Measurements from ENCODE around the gene SMG6. TPM values are rescaled to one million over a fixed set of nuclear protein-coding genes. Genes with fewer than 3 reads are reported as not detected.

The SMG6 gene
- total and polyA plus RNA-seq, 2 of the 13 experiments (the other 11 are each of a cell fraction or from before 2014, with no cell fraction given), result 4.6 to 14.6 TPM

DNA sequence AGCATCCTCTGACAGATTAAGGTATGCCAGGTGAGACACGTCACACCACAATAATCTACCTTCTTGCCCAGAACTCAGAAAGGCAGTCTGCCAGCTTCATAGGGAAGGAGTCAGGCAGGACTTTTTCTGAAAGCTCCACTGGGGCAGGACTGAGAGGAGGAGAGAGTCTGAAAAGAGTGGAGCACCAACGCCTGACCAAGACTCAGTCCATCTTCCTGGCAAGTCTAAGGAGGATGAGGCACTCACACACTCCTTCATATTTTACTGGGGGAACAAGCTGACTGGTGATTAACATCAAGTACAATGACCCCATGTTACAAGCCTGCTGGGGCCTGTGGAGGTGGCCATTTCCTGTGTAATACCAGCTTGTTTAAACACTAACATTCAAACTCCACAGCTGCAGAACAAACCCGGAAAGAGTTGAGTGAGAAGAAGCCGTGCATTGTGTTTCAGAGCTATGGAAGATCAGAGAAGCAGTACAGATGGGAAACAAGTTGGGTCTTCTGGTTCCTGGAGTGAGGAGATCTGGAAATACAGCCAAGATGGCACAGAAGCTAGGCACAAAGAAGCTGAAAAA is 126.3 kb downstream of the SMG6 start (continued):
- TF ChIP-seq, protein P1, sequence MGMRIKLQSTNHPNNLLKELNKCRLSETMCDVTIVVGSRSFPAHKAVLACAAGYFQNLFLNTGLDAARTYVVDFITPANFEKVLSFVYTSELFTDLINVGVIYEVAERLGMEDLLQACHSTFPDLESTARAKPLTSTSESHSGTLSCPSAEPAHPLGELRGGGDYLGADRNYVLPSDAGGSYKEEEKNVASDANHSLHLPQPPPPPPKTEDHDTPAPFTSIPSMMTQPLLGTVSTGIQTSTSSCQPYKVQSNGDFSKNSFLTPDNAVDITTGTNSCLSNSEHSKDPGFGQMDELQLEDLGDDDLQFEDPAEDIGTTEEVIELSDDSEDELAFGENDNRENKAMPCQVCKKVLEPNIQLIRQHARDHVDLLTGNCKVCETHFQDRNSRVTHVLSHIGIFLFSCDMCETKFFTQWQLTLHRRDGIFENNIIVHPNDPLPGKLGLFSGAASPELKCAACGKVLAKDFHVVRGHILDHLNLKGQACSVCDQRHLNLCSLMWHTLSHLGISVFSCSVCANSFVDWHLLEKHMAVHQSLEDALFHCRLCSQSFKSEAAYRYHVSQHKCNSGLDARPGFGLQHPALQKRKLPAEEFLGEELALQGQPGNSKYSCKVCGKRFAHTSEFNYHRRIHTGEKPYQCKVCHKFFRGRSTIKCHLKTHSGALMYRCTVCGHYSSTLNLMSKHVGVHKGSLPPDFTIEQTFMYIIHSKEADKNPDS (CRISPR knock-in tag; IDR thresholded peaks at IDR 0.05), result no peak
- no peak for TF ChIP-seq PHB2 (IDR thresholded peaks at IDR 0.05; ENCODE audit: partially characterized antibody)
- TF ChIP-seq, protein P2, sequence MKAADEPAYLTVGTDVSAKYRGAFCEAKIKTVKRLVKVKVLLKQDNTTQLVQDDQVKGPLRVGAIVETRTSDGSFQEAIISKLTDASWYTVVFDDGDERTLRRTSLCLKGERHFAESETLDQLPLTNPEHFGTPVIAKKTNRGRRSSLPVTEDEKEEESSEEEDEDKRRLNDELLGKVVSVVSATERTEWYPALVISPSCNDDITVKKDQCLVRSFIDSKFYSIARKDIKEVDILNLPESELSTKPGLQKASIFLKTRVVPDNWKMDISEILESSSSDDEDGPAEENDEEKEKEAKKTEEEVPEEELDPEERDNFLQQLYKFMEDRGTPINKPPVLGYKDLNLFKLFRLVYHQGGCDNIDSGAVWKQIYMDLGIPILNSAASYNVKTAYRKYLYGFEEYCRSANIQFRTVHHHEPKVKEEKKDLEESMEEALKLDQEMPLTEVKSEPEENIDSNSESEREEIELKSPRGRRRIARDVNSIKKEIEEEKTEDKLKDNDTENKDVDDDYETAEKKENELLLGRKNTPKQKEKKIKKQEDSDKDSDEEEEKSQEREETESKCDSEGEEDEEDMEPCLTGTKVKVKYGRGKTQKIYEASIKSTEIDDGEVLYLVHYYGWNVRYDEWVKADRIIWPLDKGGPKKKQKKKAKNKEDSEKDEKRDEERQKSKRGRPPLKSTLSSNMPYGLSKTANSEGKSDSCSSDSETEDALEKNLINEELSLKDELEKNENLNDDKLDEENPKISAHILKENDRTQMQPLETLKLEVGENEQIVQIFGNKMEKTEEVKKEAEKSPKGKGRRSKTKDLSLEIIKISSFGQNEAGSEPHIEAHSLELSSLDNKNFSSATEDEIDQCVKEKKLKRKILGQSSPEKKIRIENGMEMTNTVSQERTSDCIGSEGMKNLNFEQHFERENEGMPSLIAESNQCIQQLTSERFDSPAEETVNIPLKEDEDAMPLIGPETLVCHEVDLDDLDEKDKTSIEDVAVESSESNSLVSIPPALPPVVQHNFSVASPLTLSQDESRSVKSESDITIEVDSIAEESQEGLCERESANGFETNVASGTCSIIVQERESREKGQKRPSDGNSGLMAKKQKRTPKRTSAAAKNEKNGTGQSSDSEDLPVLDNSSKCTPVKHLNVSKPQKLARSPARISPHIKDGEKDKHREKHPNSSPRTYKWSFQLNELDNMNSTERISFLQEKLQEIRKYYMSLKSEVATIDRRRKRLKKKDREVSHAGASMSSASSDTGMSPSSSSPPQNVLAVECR (CRISPR knock-in tag; IDR thresholded peaks at IDR 0.05; ENCODE audit: borderline replicate concordance), result peak; percentile 19; the same call in 1 of the 2 replicates
- no peak for TF ChIP-seq SMARCC2 (IDR thresholded peaks at IDR 0.05)
- no peak for TF ChIP-seq SMARCE1 (IDR thresholded peaks at IDR 0.05; ENCODE audit: borderline replicate concordance)
- no peak for TF ChIP-seq ZNF326 (CRISPR knock-in tag; IDR thresholded peaks at IDR 0.05; ENCODE audit: borderline replicate concordance)
- no peak for TF ChIP-seq SMAD9 (CRISPR knock-in tag; IDR thresholded peaks at IDR 0.05)
- TF ChIP-seq HCFC1 (IDR thresholded peaks at IDR 0.05; ENCODE audit: low read depth, low read length), result no peak
- no peak for TF ChIP-seq KMT2A (CRISPR knock-in tag; IDR thresholded peaks at IDR 0.05)
- TF ChIP-seq, protein P3, sequence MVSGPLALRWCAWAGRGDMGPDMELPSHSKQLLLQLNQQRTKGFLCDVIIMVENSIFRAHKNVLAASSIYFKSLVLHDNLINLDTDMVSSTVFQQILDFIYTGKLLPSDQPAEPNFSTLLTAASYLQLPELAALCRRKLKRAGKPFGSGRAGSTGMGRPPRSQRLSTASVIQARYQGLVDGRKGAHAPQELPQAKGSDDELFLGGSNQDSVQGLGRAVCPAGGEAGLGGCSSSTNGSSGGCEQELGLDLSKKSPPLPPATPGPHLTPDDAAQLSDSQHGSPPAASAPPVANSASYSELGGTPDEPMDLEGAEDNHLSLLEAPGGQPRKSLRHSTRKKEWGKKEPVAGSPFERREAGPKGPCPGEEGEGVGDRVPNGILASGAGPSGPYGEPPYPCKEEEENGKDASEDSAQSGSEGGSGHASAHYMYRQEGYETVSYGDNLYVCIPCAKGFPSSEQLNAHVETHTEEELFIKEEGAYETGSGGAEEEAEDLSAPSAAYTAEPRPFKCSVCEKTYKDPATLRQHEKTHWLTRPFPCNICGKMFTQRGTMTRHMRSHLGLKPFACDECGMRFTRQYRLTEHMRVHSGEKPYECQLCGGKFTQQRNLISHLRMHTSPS (CRISPR knock-in tag; IDR thresholded peaks at IDR 0.05; ENCODE audit: low read depth), result no peak
- TF ChIP-seq ZNF567 (CRISPR knock-in tag; IDR thresholded peaks at IDR 0.05; ENCODE audit: borderline replicate concordance), result no peak
- no peak for TF ChIP-seq PAX8 (CRISPR knock-in tag; IDR thresholded peaks at IDR 0.05; ENCODE audit: borderline replicate concordance)
- no peak for TF ChIP-seq ZKSCAN1 (IDR thresholded peaks at IDR 0.05; ENCODE audit: low read length)
- TF ChIP-seq DMAP1 (CRISPR knock-in tag; IDR thresholded peaks at IDR 0.05), result 0 out of 2 replicates have a peak, but pooled peaks have one; percentile 25
- no peak for TF ChIP-seq ARHGAP35 (CRISPR knock-in tag; IDR thresholded peaks at IDR 0.05; ENCODE audit: borderline replicate concordance)
- TF ChIP-seq ATF7-NPFF (CRISPR knock-in tag; IDR thresholded peaks at IDR 0.05; ENCODE audit: low read depth), result no peak
- TF ChIP-seq ZNF790 (CRISPR knock-in tag; IDR thresholded peaks at IDR 0.05; ENCODE audit: borderline replicate concordance), result no peak
- TF ChIP-seq ZNF768 (CRISPR knock-in tag; IDR thresholded peaks at IDR 0.05), result no peak
- no peak for TF ChIP-seq ZFP36L2 (CRISPR knock-in tag; IDR thresholded peaks at IDR 0.05)
- TF ChIP-seq ZNF839 (CRISPR knock-in tag; IDR thresholded peaks at IDR 0.05; ENCODE audit: borderline replicate concordance), result no peak
- TF ChIP-seq FOXJ3 (CRISPR knock-in tag; IDR thresholded peaks at IDR 0.05; ENCODE audit: borderline replicate concordance), result peak; percentile 27; the same call in 1 of the 2 replicates
- TF ChIP-seq PPARG (CRISPR knock-in tag; conservative IDR thresholded peaks at IDR 0.05), result 0 out of 2 replicates have a peak, but pooled peaks have one; percentile 43
- no peak for TF ChIP-seq ZBTB7B (CRISPR knock-in tag; IDR thresholded peaks at IDR 0.05)
- no peak for TF ChIP-seq SMYD3 (CRISPR knock-in tag; IDR thresholded peaks at IDR 0.05)
- TF ChIP-seq ZNF777 (CRISPR knock-in tag; IDR thresholded peaks at IDR 0.05), result no peak

All from HepG2 (cell line).